ENCODE data around the gene MAGI1. TPM values are rescaled to one million over a fixed set of nuclear protein-coding genes. Genes with fewer than 3 reads are reported as not detected.

Gene MAGI1
- total RNA-seq, 1 donor from 2014 or later, result 21.9 TPM

DNA sequence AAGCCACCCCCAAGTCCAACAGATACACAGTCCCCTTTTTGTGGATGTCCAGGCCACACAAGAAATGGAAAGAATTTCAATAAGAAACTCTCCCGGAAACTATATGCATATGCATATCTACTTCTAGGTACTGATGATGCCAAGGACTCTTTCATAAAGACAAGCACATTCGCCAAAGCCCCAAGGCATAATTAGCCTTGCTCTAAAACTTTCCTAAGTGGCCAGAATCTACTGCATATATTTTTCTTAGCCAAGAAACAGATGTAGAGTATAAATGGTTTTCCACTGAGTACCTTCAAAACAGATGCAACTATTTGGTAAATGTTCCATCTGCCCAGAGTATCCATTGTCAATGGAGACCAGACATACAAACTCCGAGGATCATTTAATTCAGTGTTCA lies 73.9 kb downstream of the MAGI1 start:
- H3K27ac Mint-ChIP-seq (ENCODE audit: unreplicated experiment), result no peak overlapping the region

DNA sequence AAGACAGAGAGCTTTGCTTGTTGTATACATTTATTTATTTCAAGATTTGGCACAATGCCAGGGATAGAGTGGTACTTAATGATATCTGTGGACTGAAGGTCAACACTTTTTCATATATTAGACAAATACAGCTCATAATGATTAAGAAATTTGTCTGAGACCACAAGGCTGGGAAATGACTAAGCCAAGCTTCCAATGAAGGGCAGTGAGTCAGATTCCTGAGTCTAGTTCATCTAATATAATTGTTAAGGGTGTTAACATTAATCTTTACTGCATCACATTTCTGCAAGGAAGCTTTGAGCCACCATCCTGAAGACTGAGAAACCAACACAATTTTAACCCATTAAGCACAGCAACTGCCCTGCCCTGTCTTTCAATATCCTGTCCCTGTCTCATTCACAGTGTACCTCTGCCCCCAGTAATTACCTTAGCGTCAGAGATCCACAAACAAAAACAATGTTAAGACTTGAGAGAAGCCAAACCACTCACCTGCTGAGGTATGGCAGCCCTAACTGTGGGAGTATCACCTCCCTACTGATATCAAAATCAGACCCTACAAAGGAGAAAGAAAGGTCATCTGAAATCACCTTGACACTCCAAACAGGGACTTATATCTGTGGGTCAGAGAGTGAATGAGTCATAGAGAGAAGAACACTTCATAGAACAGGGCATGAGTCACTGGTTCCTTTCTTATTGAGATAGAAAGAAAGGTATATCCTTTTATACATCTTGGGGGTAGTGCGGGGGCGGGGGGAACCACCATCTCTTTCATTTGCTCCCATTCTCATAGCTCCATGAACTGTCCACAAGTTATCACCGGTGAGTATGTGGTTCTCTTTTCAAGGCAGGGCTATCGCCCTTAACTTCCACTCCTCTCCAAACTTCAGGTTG lies 74.7 kb downstream of the MAGI1 start:
- no peak overlapping the region for H3K27ac Mint-ChIP-seq (ENCODE audit: unreplicated experiment)
- no peaks in the 10 kb centered on the region for H3K9me3 Mint-ChIP-seq (ENCODE audit: unreplicated experiment)
- H3K4me3 Mint-ChIP-seq (ENCODE audit: unreplicated experiment), result no peak overlapping the region
- no peaks in the 10 kb centered on the region for H3K36me3 Mint-ChIP-seq (ENCODE audit: unreplicated experiment)
- H3K27me3 Mint-ChIP-seq (ENCODE audit: unreplicated experiment), result no peaks in the 10 kb centered on the region
- TF ChIP-seq, protein P1, sequence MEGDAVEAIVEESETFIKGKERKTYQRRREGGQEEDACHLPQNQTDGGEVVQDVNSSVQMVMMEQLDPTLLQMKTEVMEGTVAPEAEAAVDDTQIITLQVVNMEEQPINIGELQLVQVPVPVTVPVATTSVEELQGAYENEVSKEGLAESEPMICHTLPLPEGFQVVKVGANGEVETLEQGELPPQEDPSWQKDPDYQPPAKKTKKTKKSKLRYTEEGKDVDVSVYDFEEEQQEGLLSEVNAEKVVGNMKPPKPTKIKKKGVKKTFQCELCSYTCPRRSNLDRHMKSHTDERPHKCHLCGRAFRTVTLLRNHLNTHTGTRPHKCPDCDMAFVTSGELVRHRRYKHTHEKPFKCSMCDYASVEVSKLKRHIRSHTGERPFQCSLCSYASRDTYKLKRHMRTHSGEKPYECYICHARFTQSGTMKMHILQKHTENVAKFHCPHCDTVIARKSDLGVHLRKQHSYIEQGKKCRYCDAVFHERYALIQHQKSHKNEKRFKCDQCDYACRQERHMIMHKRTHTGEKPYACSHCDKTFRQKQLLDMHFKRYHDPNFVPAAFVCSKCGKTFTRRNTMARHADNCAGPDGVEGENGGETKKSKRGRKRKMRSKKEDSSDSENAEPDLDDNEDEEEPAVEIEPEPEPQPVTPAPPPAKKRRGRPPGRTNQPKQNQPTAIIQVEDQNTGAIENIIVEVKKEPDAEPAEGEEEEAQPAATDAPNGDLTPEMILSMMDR (IDR thresholded peaks at IDR 0.05), result no peak
- no peak for DNase-seq (ENCODE audit: extremely low spot score, unreplicated experiment)
- peaks cover 14% of the 10 kb centered on the region for H3K4me1 Mint-ChIP-seq (ENCODE audit: unreplicated experiment)

More for the DNA sequence above, 73.9 kb downstream of the MAGI1 start:
- no peak overlapping the region for H3K4me3 Mint-ChIP-seq (ENCODE audit: unreplicated experiment)
- TF ChIP-seq, protein P1 (IDR thresholded peaks at IDR 0.05), result no peak
- H3K36me3 Mint-ChIP-seq (ENCODE audit: unreplicated experiment), result no peaks in the 10 kb centered on the region
- no peaks in the 10 kb centered on the region for H3K27me3 Mint-ChIP-seq (ENCODE audit: unreplicated experiment)
- no peak for DNase-seq (ENCODE audit: extremely low spot score, unreplicated experiment)
- H3K9me3 Mint-ChIP-seq (ENCODE audit: unreplicated experiment), result no peaks in the 10 kb centered on the region
- H3K4me1 Mint-ChIP-seq (ENCODE audit: unreplicated experiment), result peaks cover 14% of the 10 kb centered on the region

DNA sequence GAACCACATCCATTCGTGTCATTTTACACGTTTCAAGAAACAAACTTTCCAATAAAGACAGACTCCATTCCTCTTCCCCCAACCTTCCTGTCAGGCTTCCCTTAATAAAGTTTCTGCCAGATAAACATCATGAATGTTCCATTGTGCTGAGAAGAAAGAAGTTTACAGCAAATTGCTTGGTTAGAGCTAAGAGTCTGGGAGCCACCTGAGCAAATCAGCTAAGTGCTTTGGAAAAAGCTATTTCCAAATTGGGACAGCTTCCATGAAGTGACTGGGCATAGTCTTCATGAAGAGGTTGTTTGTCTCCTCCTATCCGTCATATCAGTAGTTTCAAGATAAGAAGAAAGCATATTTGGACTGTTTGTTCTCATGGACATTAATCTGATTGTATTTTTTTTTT lies 77.0 kb downstream of the MAGI1 start:
- Mint-ChIP-seq H3K27ac (ENCODE audit: unreplicated experiment) (no peak overlapping the region), H3K9me3 (ENCODE audit: unreplicated experiment) (no peaks in the 10 kb centered on the region), H3K27me3 (ENCODE audit: unreplicated experiment) (no peaks in the 10 kb centered on the region), H3K4me3 (ENCODE audit: unreplicated experiment) (no peak overlapping the region), H3K4me1 (ENCODE audit: unreplicated experiment) (peaks cover 16% of the 10 kb centered on the region), H3K36me3 (ENCODE audit: unreplicated experiment) (no peaks in the 10 kb centered on the region)
- TF ChIP-seq, protein P1 (IDR thresholded peaks at IDR 0.05), result no peak
- DNase-seq (ENCODE audit: extremely low spot score, unreplicated experiment), result no peak

DNA sequence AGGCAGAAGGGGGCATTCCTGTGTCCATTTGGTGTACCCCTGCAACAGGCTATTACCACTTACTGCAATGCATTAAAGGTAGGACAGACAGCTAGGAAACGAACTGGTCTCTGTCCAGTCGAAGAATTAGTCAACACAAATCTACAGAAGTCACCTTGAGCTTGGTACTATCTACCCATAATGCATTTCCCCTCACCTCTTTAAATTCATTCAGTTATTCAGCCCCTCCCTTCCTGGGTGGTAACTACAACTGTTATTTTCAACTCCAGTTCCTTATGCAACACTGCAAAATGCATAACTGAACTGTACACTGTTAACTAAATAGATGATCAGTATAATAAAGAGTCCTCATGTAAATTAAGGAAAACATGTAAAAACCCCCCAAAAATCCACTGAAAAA lies 77.6 kb downstream of the MAGI1 start:
- no peak overlapping the region for H3K27ac Mint-ChIP-seq (ENCODE audit: unreplicated experiment)
- no peak overlapping the region for H3K4me3 Mint-ChIP-seq (ENCODE audit: unreplicated experiment)
- TF ChIP-seq, protein P1 (IDR thresholded peaks at IDR 0.05), result no peak
- peaks cover 20% of the 10 kb centered on the region for H3K4me1 Mint-ChIP-seq (ENCODE audit: unreplicated experiment)
- no peaks in the 10 kb centered on the region for H3K36me3 Mint-ChIP-seq (ENCODE audit: unreplicated experiment)
- DNase-seq (ENCODE audit: extremely low spot score, unreplicated experiment), result no peak
- H3K9me3 Mint-ChIP-seq (ENCODE audit: unreplicated experiment), result no peaks in the 10 kb centered on the region
- no peaks in the 10 kb centered on the region for H3K27me3 Mint-ChIP-seq (ENCODE audit: unreplicated experiment)

DNA sequence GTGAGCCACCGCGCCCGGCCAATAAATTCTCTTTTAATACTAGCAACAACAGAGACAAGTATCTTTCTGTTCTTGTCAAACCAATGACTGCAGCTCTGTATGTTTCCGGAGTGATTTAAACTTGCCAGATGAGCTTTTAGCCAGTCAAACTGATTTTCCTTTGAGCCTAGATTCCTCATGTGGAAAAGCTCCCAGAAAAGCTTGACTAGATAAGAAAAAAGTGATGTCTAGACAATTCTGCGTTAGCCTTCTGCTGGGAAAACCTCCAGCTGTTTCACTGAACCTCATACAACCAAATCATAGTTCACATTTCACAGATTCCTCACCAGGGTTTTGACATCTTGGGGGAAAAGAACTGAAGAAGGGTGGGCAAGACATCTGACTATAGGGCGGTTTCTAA lies 78.6 kb downstream of the MAGI1 start:
- H3K36me3 Mint-ChIP-seq (ENCODE audit: unreplicated experiment), result no peaks in the 10 kb centered on the region

More for the DNA sequence above, 78.6 kb downstream of the MAGI1 start:
- DNase-seq (ENCODE audit: extremely low spot score, unreplicated experiment), result no peak
- no peak overlapping the region for H3K4me3 Mint-ChIP-seq (ENCODE audit: unreplicated experiment)
- H3K9me3 Mint-ChIP-seq (ENCODE audit: unreplicated experiment), result no peaks in the 10 kb centered on the region
- peaks cover 26% of the 10 kb centered on the region for H3K4me1 Mint-ChIP-seq (ENCODE audit: unreplicated experiment)
- TF ChIP-seq, protein P1 (IDR thresholded peaks at IDR 0.05), result no peak
- H3K27me3 Mint-ChIP-seq (ENCODE audit: unreplicated experiment), result no peaks in the 10 kb centered on the region
- H3K27ac Mint-ChIP-seq (ENCODE audit: unreplicated experiment), result no peak overlapping the region

Measured in osteocyte (in vitro differentiated cells).